Inferior parietal cortex (tissue), 1 donor: ENCODE measurements around the gene XRCC3.

Experiments
- DNase-seq: peaks from one replicate; pipeline ENCODE4 v3.0.0-alpha.2; 2016; ENCODE audit errors: extremely low spot score

The XRCC3 gene

GRCh38 chr14:103726474-103726873 is 11.2 kb upstream of the XRCC3 start:
- no peak for DNase-seq

GRCh38 chr14:103725739-103726395 is 10.6 kb upstream of the XRCC3 start:
- DNase-seq = no peak

- no peak for DNase-seq
Measured at GRCh38 chr14:103725001-103725682, 9.9 kb upstream of the XRCC3 start.

GRCh38 chr14:103724116-103724515 is 8.9 kb upstream of the XRCC3 start:
- no peak for DNase-seq

- no peak for DNase-seq
Measured at GRCh38 chr14:103723748-103724081, 8.5 kb upstream of the XRCC3 start.

- no peak for DNase-seq
Measured at GRCh38 chr14:103721334-103722120, 6.3 kb upstream of the XRCC3 start.

GRCh38 chr14:103719751-103720150 is 4.5 kb upstream of the XRCC3 start:
- DNase-seq = no peak

GRCh38 chr14:103718572-103718971 is 3.3 kb upstream of the XRCC3 start:
- DNase-seq = no peak

GRCh38 chr14:103716899-103717411 is 1.7 kb upstream of the XRCC3 start:
- no peak for DNase-seq

GRCh38 chr14:103716091-103716801 is 995 bp upstream of the XRCC3 start:
- DNase-seq = no peak

GRCh38 chr14:103714063-103714724 is 1.1 kb downstream of the XRCC3 start:
- no peak for DNase-seq

- DNase-seq = no peak
Measured at GRCh38 chr14:103713304-103714062, 1.8 kb downstream of the XRCC3 start.

- no peak for DNase-seq
Measured at GRCh38 chr14:103712633-103713247, 2.5 kb downstream of the XRCC3 start.

- no peak for DNase-seq
Measured at GRCh38 chr14:103711516-103712431, 3.5 kb downstream of the XRCC3 start.

- no peak for DNase-seq
Measured at GRCh38 chr14:103710771-103711377, 4.4 kb downstream of the XRCC3 start.

GRCh38 chr14:103709814-103710213 is 5.4 kb downstream of the XRCC3 start:
- no peak for DNase-seq

GRCh38 chr14:103708750-103709187 is 6.5 kb downstream of the XRCC3 start:
- DNase-seq = no peak
